Fibroblast of villous mesenchyme (primary cell): ENCODE results near the gene RCBTB1. TPM values are rescaled to one million over a fixed set of nuclear protein-coding genes. Genes with fewer than 3 reads are reported as not detected.

Experiments
- DNase-seq: peaks from one replicate; pipeline ENCODE4 v3.0.0-alpha.2; 2010; ENCODE audit warnings: low read depth
- H3K4me3 ChIP-seq: 2 replicates; pipeline ENCODE4 v1.5.1; 2011; ENCODE audit warnings: low read depth, mild to moderate bottlenecking, low read length
- total RNA-seq: library from RNA; depleted of rRNA; stranded (reverse); fragments of >200 nt; gene quantifications from 2 replicates; pipeline ENCODE4 v1.2.3, GENCODE V29; 2012
- TF ChIP-seq, protein P1 (sequence below): IDR thresholded peaks from 2 replicates; pipeline ENCODE4 v1.5.1; 2012; ENCODE audit warnings: low read depth, mild to moderate bottlenecking, low read length; ENCODE audit not compliant: insufficient read depth

Gene RCBTB1
- total RNA-seq, 1 donor, result 25.5 TPM

DNA sequence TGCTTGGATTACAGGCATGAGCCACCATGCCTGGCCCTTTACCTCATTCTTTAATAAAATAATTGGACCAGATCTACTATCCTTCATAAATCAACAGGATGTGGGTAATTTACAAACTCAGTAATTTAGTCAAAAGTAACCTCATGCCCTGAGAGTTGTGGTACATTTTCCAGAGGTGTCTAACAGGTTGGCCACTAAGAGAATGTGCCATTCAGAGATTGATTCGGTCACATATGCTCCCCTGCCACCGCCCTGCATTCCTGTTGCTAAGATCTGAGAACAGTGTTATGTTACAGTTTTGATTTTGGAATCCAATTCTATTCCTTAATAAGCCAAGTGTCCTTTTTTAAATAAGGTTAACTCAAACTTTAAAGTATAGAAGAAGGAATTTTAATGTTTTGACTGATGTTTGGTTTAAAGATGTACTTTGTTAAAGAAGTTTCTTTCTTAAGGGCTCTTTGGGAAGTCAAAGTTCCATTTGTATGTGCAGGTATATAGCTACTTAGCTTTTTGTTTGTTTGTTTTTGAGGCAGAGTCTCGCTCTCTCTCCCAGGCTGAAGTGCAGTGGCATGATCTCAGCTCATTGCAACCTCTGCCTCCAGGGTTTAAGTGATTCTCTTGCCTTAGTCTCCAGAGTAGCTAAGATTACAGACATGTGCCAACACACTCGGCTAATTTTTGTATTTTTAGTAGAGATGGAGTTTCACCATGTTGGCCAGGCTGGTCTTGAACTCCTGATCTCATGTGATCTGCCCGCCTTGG is 60.4 kb downstream of the RCBTB1 start:
- TF ChIP-seq, protein P1, sequence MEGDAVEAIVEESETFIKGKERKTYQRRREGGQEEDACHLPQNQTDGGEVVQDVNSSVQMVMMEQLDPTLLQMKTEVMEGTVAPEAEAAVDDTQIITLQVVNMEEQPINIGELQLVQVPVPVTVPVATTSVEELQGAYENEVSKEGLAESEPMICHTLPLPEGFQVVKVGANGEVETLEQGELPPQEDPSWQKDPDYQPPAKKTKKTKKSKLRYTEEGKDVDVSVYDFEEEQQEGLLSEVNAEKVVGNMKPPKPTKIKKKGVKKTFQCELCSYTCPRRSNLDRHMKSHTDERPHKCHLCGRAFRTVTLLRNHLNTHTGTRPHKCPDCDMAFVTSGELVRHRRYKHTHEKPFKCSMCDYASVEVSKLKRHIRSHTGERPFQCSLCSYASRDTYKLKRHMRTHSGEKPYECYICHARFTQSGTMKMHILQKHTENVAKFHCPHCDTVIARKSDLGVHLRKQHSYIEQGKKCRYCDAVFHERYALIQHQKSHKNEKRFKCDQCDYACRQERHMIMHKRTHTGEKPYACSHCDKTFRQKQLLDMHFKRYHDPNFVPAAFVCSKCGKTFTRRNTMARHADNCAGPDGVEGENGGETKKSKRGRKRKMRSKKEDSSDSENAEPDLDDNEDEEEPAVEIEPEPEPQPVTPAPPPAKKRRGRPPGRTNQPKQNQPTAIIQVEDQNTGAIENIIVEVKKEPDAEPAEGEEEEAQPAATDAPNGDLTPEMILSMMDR, result no peak
- no peak overlapping the region for H3K4me3 ChIP-seq
- no peak for DNase-seq

DNA sequence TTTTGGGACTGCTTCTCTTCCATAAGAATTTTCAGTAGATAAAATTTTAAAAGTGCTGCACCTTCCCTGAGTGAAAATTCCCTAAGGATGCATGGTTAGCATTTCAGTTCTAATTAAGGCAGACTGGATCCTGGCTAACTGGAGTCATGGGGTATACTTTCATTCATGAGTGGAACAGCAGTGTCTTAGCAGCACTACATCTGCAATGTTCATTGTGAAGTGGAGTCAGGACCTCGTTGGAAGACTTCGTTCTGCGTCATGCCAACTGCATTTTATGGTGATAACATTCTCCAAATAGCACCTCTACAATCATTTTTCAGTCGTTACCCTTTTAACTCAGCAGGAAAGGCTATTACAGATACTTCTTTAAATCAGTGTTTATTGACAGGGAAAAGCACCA is 64.1 kb downstream of the RCBTB1 start:
- DNase-seq, result no peak
- TF ChIP-seq, protein P1, result no peak

DNA sequence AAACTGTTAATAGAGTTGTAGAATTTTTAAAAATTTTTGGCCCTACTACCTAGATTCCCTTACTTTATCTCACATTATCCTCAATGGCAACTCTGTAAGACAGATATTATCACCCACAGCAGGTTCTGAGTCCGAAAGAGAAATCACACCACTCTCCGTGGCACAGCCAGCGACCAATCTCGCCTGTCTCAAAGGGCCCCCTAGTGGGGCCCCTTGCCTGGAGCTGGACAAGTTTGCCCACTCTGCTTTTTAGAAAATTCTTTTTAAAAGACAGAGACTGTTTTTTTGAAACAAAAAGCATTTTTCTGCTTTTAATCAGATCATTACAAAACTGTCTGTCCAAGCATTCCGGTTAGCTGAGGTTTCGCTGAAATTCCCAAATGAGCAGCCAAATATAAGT is 67.9 kb downstream of the RCBTB1 start:
- TF ChIP-seq, protein P1, result peak; percentile 68
- peak; percentile 46 for DNase-seq
- no peak overlapping the region for H3K4me3 ChIP-seq

More for the DNA sequence above, 64.1 kb downstream of the RCBTB1 start:
- no peak overlapping the region for H3K4me3 ChIP-seq

DNA sequence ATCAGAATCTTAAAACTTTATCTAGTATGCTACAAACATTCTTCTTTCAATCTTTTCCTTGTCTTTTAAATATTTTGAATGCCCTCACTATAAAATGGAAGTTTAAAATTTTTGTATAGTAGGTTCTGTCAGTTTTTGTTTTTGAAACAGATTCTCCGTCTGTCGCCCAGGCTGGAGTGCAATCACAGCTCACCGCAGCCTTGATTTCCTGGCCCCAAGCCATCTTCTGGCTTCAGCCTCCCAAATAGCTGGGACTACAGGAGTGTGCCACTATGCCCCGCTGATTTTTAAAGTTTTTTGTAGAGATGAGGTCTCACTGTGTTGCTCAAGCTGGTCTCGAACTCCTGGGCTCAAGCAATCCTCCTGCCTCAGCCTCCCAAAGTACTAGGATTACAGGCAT is 68.9 kb downstream of the RCBTB1 start:
- no peak overlapping the region for H3K4me3 ChIP-seq
- DNase-seq, result no peak
- TF ChIP-seq, protein P1, result no peak

DNA sequence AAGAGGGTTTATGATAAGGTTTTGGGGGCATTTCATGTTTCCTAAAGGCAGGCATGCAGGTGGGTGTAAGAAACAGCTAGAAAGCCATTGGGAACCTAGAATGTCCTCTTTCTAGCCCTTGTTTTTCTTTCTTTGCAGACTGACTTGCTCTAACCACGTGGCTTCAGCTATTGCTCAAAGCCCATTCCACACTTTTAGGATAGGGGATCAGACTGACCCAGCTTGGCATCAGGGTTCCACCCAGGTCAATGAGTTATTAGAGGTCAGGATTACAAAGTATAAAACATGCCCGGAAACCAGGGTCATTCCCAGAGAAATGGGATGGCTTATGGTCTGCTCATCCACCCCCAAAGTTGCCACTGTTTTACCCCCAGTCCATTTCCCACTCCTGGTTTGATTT is 72.8 kb downstream of the RCBTB1 start:
- DNase-seq, result no peak
- TF ChIP-seq, protein P1, result no peak
- H3K4me3 ChIP-seq, result no peak overlapping the region

GRCh38 chr13:49503951-49504350 is 81.4 kb downstream of the RCBTB1 start:
- peak; percentile 37 for DNase-seq
- TF ChIP-seq, protein P1, result no peak
- no peak overlapping the region for H3K4me3 ChIP-seq

DNA sequence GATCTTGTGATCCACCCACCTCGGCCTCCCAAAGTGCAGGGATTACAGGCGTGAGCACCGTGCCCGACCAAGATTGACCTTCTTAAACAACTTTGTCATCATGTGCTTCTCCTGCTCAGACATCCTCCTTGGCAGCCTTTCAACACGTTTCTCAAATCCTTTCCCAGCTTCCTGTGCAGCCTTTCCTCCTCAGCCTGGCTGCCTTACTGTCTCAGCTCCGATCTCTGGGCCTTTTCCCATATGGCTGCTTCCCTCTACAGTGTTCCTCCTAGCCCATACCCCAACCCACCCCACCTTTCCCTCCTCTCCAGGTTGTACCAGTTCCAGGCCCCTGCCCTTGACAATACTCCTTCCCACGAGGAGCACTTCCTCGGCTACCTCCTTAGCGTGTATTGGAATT is 82.4 kb downstream of the RCBTB1 start:
- peak; percentile 82 for DNase-seq
- TF ChIP-seq, protein P1, result no peak
- no peak overlapping the region for H3K4me3 ChIP-seq
